GM13977 (cell line): ENCODE results near the gene RSRC2.
"Not testable (repeated sequence)": the region's sequence is repeated elsewhere in the genome, so short reads cannot be mapped to it uniquely, and the experiment has no call there.

Experiments used
- DNase-seq: peaks from one replicate; pipeline ENCODE4 v3.0.0; 2012; ENCODE audit warnings: low spot score
- CTCF ChIP-seq: IDR thresholded peaks from 2 replicates; pipeline ENCODE4 v1.5.1; 2012; ENCODE audit warnings: mild to moderate bottlenecking, control low read depth; ENCODE audit not compliant: insufficient read depth; ENCODE audit errors: extremely low read depth, missing control alignments
- in situ Hi-C: fragments of 300-500 bp; cut with MboI; formaldehyde crosslinking; loops from one replicate; pipeline ENCODE4 v1.12.0; 2022; ENCODE audit warnings: low sequenced_read_pairs, low pct_unique_long_range_greater_than_20kb, mixed read lengths, inconsistent platforms; ENCODE audit not compliant: unreplicated experiment

RSRC2 gene

GRCh38 chr12:122471324-122472226 lies 55.2 kb downstream of the RSRC2 start:
- DNase-seq, result peak; percentile 54
- TF ChIP-seq CTCF, result peak; percentile 70
- in situ Hi-C loops, result no loop called here

- in situ Hi-C loops, DNase-seq: not testable (repeated sequence)
Observed at GRCh38 chr12:122470576-122470975, 56.2 kb downstream of the RSRC2 start.

- DNase-seq, in situ Hi-C loops: not testable (repeated sequence)
Observed at GRCh38 chr12:122469856-122470255, 56.9 kb downstream of the RSRC2 start.

GRCh38 chr12:122467983-122468382 lies 58.8 kb downstream of the RSRC2 start:
- in situ Hi-C loops, result no loop called here
- no peak for TF ChIP-seq CTCF
- DNase-seq, result no peak

- DNase-seq, in situ Hi-C loops: not testable (repeated sequence)
Observed at GRCh38 chr12:122464317-122465042, 62.3 kb downstream of the RSRC2 start.

- in situ Hi-C loops, result no loop called here
- no peak for TF ChIP-seq CTCF
- no peak for DNase-seq
Observed at GRCh38 chr12:122460641-122461040, 66.1 kb downstream of the RSRC2 start.

- TF ChIP-seq CTCF, result no peak
- no peak for DNase-seq
- in situ Hi-C loops, result no loop called here
Observed at GRCh38 chr12:122460061-122460460, 66.7 kb downstream of the RSRC2 start.

GRCh38 chr12:122459211-122459610 lies 67.5 kb downstream of the RSRC2 start:
- DNase-seq, result no peak
- no peak for TF ChIP-seq CTCF
- in situ Hi-C loops, result no loop called here
